Measurements from ENCODE around the gene MTFR1L.

GRCh38 chr1:25836695-25837094 is 16.9 kb downstream of the MTFR1L start:
- TF ChIP-seq, protein P1, sequence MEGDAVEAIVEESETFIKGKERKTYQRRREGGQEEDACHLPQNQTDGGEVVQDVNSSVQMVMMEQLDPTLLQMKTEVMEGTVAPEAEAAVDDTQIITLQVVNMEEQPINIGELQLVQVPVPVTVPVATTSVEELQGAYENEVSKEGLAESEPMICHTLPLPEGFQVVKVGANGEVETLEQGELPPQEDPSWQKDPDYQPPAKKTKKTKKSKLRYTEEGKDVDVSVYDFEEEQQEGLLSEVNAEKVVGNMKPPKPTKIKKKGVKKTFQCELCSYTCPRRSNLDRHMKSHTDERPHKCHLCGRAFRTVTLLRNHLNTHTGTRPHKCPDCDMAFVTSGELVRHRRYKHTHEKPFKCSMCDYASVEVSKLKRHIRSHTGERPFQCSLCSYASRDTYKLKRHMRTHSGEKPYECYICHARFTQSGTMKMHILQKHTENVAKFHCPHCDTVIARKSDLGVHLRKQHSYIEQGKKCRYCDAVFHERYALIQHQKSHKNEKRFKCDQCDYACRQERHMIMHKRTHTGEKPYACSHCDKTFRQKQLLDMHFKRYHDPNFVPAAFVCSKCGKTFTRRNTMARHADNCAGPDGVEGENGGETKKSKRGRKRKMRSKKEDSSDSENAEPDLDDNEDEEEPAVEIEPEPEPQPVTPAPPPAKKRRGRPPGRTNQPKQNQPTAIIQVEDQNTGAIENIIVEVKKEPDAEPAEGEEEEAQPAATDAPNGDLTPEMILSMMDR (IDR thresholded peaks at IDR 0.05) = no peak
- TF ChIP-seq SMC3 (IDR thresholded peaks at IDR 0.05; ENCODE audit: low read depth, low read length) (no peak), TAF1 (IDR thresholded peaks at IDR 0.05; ENCODE audit: borderline replicate concordance, low read depth, low read length) (no peak), POLR2AphosphoS5 (IDR thresholded peaks at IDR 0.05; ENCODE audit: low read depth, low read length) (no peak), TCF12 (IDR thresholded peaks at IDR 0.05) (no peak), JUND (IDR thresholded peaks at IDR 0.05) (no peak), EP300 (IDR thresholded peaks at IDR 0.05; ENCODE audit: borderline replicate concordance in 1 of 2, low read depth in 1 of 2, low read length in 1 of 2) (no peak), EZH2phosphoT487 (IDR thresholded peaks at IDR 0.05; ENCODE audit: borderline replicate concordance, low read depth) (no peak), PBX3 (IDR thresholded peaks at IDR 0.05) (no peak)
